GM10248 (cell line): ENCODE measurements around the gene TLE3.
"Not testable (repeated sequence)": the region's sequence is repeated elsewhere in the genome, so short reads cannot be mapped to it uniquely, and the experiment has no call there.

Experiments used
- CTCF ChIA-PET: fragments of 300-600 bp; sonication (Branson Sonifier 250); formaldehyde crosslinking; extraction: SDS; loops from one replicate; lab custom pipeline; 2021; ENCODE audit warnings: antibody characterized with exemption; lab: Yijun Ruan, JAX
- POLR2A ChIA-PET: fragments of 350-650 bp; sonication (Branson Sonifier 250); formaldehyde crosslinking; extraction: SDS; loops from one replicate; lab custom pipeline; 2020; ENCODE audit warnings: antibody characterized with exemption; lab: Yijun Ruan, JAX
- DNase-seq: peaks from one replicate; pipeline ENCODE4 v3.0.0; 2012; ENCODE audit errors: extremely low spot score
- CTCF ChIP-seq: IDR thresholded peaks from 2 replicates; pipeline ENCODE4 v1.5.1; 2012; ENCODE audit warnings: mild to moderate bottlenecking, low read depth; ENCODE audit errors: extremely low read depth, missing control alignments, control extremely low read depth

TLE3 gene

DNA sequence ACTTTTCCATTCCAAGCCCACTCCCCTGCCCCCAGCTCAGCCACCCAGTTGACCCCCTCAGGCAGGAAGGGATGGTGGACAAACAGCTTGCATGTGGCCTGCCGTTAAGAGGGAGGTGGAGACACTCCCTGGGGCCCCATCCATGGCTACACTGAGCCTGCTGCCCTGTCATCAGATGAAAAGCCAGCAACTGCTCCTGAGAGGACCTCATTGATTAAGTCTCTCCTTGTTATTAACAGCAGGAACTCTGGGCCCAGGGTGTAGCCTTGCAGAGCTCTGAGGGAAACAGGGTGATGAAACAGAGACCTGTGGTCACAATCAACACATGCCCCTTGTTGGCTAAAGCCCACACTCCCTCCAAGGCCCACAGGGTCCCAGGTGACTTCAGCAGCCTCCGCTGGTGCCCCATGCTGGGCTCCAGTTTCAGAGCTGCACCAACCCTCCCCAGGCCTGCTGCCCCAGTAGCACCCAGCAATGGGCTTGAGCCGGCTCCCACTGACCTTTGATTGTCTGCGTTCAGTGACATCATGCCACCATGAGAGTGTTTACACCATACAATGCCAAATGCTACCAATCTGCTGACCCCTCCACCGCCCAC, 22.3 kb upstream of the TLE3 start:
- POLR2A ChIA-PET, result no interaction called here
- no peak for DNase-seq
- TF ChIP-seq CTCF, result no peak
- CTCF ChIA-PET, result interaction anchor here (2.8 kb wide), 1 partner anchor 14 kb away, joined by 9 read pairs; no protein-coding TSS in a partner anchor

- DNase-seq, result no peak
- POLR2A ChIA-PET, result no interaction called here
- no peak for TF ChIP-seq CTCF
- CTCF ChIA-PET, result no interaction called here
Measured at GRCh38 chr15:70118599-70118998, 20.9 kb upstream of the TLE3 start.

DNA sequence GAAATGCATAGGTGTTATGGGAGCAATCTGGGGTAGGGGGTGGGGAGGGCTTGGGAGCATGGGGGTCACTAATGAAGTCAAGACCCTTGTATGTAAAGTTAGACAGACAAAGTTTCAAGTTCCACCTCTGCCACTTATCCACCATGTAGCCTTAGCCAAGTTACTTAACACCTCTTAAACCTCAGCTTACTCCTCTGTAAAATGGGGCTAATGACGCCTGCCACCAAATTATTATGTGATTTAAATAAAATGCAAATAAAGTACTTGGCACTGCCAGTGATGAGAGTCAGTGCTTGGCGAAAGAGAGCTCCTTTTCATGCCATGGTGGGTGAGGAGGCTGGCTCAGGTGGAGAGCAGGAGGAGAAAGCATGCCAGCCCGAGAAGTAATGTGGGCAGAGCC, 18.6 kb upstream of the TLE3 start:
- no peak for TF ChIP-seq CTCF
- CTCF ChIA-PET, result interaction anchor here (1.1 to 1.5 kb wide), 3 partner anchors 16 to 372 kb away, joined by 3 to 4 read pairs (median 3); no protein-coding TSS in a partner anchor
- POLR2A ChIA-PET, result no interaction called here
- DNase-seq, result no peak

DNA sequence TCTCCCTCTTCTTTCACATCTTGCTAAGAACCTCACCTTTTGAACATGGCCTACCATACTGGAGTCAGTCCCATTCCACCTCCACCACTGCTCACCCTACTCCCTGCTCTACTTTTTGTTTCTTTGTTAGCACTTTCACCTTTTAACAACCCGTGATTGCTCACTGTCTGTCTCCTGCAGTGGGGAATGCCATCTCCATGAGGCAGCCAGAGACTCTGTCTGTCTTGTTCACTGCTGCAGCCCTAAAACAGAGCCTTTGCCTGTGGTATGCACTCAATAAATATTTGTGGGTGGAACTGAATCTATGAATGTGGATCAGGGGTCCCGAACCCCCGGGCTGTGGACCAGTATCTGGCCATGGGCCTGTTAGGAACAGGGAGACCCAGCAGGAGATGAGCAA, 16.5 kb upstream of the TLE3 start:
- TF ChIP-seq CTCF, result no peak
- CTCF ChIA-PET, result no interaction called here
- no peak for DNase-seq
- POLR2A ChIA-PET, result no interaction called here

GRCh38 chr15:70113304-70113700, 15.6 kb upstream of the TLE3 start:
- ChIA-PET CTCF (interaction anchor here (1.0 kb wide), 1 partner anchor 11 kb away, joined by 3 read pairs; no protein-coding TSS in a partner anchor), POLR2A (no interaction called here)
- DNase-seq, result no peak
- no peak for TF ChIP-seq CTCF

DNA sequence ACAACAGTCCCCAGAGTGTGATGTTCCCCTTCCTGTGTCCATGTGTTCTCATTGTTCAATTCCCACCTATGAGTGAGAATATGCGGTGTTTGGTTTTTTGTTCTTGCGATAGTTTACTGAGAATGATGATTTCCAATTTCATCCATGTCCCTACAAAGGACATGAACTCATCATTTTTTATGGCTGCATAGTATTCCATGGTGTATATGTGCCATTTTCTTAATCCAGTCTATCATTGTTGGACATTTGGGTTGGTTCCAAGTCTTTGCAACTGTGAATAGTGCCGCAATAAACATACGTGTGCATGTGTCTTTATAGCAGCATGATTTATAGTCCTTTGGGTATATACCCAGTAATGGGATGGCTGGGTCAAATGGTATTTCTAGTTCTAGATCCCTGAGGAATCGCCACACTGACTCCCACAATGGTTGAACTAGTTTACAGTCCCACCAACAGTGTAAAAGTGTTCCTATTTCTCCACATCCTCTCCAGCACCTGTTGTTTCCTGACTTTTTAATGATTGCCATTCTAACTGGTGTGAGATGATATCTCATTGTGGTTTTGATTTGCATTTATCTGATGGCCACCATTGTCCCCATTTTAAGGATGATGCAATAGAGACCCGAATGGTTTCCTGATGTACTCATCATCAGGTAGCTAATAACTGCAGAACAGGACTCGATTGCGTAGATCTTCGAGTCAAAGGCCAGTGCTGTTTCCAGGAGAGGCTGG, 15.0 kb upstream of the TLE3 start:
- POLR2A ChIA-PET, DNase-seq: not testable (repeated sequence)
- CTCF ChIA-PET, result interaction anchor here (1.0 kb wide), 1 partner anchor 10 kb away, joined by 3 read pairs; no protein-coding TSS in a partner anchor

DNA sequence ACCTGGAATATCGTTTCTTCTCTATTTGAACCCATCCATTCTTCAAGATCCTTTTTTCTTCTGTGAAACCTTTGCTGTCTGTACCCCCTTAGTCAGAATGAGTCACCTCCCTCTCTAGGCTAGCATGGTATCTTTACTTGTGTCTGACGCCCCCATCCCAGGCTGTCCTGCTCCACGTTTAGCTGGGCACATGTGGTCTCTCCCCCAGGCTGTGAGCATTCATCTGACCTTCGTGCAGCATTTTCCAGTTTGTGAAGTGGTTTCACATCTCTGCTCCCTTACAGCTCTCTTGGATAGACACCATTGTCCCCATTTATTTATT, 14.3 kb upstream of the TLE3 start:
- POLR2A ChIA-PET, result no interaction called here
- CTCF ChIA-PET, result no interaction called here
- no peak for TF ChIP-seq CTCF
- DNase-seq, result no peak
